C4-2B (cell line): ENCODE data around the gene FHOD3.

ENCODE experiments used
- ZFX ChIP-seq: fragments of 450-650 bp; IDR thresholded peaks from 2 replicates; pipeline ENCODE4 v1.6.1; 2017
- TF ChIP-seq, protein P1 (sequence below): fragments of 450-650 bp; conservative IDR thresholded peaks from 2 replicates; pipeline ENCODE4 v1.5.1; 2017; ENCODE audit warnings: mild to moderate bottlenecking

DNA sequence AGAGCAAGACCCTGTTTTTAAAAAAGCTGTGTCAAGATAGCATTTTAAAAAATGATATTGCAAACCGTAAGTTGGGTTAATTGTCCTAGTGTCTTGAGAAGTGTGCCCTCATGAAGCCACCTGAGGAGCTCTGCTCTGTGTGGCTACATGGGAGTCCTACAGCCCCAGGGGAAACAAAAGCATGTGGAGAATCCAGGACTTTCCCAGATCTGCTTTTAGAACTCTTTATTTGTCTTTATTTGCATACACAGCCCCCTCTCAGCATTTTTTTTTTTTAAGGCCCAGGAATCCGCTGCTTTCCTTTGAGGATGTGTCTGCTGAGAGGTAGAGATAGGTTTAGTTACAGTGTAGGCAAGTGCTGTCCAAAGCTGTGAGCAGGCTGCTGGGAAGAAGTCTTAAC lies 219.2 kb downstream of the FHOD3 start:
- TF ChIP-seq, protein P1, sequence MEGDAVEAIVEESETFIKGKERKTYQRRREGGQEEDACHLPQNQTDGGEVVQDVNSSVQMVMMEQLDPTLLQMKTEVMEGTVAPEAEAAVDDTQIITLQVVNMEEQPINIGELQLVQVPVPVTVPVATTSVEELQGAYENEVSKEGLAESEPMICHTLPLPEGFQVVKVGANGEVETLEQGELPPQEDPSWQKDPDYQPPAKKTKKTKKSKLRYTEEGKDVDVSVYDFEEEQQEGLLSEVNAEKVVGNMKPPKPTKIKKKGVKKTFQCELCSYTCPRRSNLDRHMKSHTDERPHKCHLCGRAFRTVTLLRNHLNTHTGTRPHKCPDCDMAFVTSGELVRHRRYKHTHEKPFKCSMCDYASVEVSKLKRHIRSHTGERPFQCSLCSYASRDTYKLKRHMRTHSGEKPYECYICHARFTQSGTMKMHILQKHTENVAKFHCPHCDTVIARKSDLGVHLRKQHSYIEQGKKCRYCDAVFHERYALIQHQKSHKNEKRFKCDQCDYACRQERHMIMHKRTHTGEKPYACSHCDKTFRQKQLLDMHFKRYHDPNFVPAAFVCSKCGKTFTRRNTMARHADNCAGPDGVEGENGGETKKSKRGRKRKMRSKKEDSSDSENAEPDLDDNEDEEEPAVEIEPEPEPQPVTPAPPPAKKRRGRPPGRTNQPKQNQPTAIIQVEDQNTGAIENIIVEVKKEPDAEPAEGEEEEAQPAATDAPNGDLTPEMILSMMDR = no peak
- no peak for TF ChIP-seq ZFX
